HepG2 (cell line): ENCODE data around the gene LZTR1. TPM values are rescaled to one million over a fixed set of nuclear protein-coding genes. Genes with fewer than 3 reads are reported as not detected.

Experiments
- ATAC-seq: fragments of 200-7000 bp; cut with Tn5 transposase; 3 replicates; pipeline ENCODE4 v1.9.1; 2020; ENCODE audit warnings: mild to moderate bottlenecking, moderate library complexity
- BruUV-seq: library from RNA; stranded (reverse); fragments of 400-500 nt; replicated peaks from 2 replicates; lab custom pipeline; 2021; lab: Mats Ljungman, UMichigan
- CTCF ChIA-PET: fragments of 300-600 bp; formaldehyde crosslinking; extraction: SDS; loops from one replicate; lab custom pipeline; 2021; ENCODE audit warnings: low total read pairs, inconsistent platforms, low intra/inter-chr PET ratio; lab: Yijun Ruan, JAX
- POLR2A ChIA-PET: fragments of 350-600 bp; sonication (Branson Sonifier 250); formaldehyde crosslinking; loops from one replicate; lab custom pipeline; 2020; ENCODE audit warnings: antibody characterized with exemption, inconsistent platforms; lab: Yijun Ruan, JAX
- DNase-seq: peaks from one replicate; pipeline ENCODE4 v3.0.0-alpha.2; 2015; ENCODE audit warnings: low spot score
- FAIRE-seq: peaks from 3 replicates; lab custom pipeline; 2011; peaks lifted over from hg19 to GRCh38; lab: Jason Lieb, UNC
- H2AFZ ChIP-seq: one replicate; pipeline ENCODE4 v1.6.1; 2011; ENCODE audit warnings: low read length, inconsistent platforms
- H3K27ac ChIP-seq: fragments of 300-600 bp; 3 replicates; pipeline ENCODE4 v1.8.0; 2011; ENCODE audit warnings: mixed run types, mild to moderate bottlenecking, mixed read lengths, low read length, inconsistent platforms; ENCODE audit not compliant: insufficient read depth; ENCODE audit errors: extremely low read length
- H3K27me3 ChIP-seq, 2 experiments: fragments of 200-600 bp in 1 of 2; 2 replicates in 1 of 2; 3 replicates in 1 of 2; pipeline versions ENCODE4 v1.6.0 to v1.8.0; 2011; ENCODE audit warnings: low read length in 2 of 2, mild to moderate bottlenecking in 2 of 2, moderate library complexity in 2 of 2, inconsistent platforms in 1 of 2; ENCODE audit not compliant: insufficient read depth in 2 of 2, control insufficient read depth in 1 of 2
- H3K36me3 ChIP-seq, 2 experiments: fragments of 200-600 bp in 1 of 2; replicated peaks in 1 of 2; 2 replicates in 1 of 2; 3 replicates in 1 of 2; pipeline versions ENCODE4 v1.5.1 to v1.8.0; 2011; ENCODE audit warnings: low read length in 2 of 2, inconsistent platforms in 1 of 2; ENCODE audit not compliant: insufficient read depth in 2 of 2, control insufficient read depth in 1 of 2
- H3K4me1 ChIP-seq: 2 replicates; pipeline ENCODE4 v1.5.1; 2012; ENCODE audit warnings: low read length, inconsistent platforms; ENCODE audit not compliant: insufficient read depth
- H3K4me2 ChIP-seq: 2 replicates; pipeline ENCODE4 v1.6.0; 2011; ENCODE audit warnings: low read depth, low read length, inconsistent platforms
- H3K4me3 ChIP-seq, 3 experiments: fragments of 200-600 bp in 1 of 3; sonication (generic), shearing (Covaris generic) in 1 of 3; replicated peaks in 1 of 3; 2 replicates each; pipeline ENCODE4 v1.5.1; 2011 to 2016; ENCODE audit warnings: low read length in 3 of 3, inconsistent platforms in 2 of 3, low read depth in 2 of 3, mild to moderate bottlenecking in 2 of 3, control low read depth in 1 of 3, mixed read lengths in 1 of 3; ENCODE audit not compliant: insufficient read depth in 1 of 3
- H3K79me2 ChIP-seq: one replicate; pipeline ENCODE4 v1.6.1; 2011; ENCODE audit warnings: low read length, inconsistent platforms; ENCODE audit not compliant: insufficient read depth
- H3K9ac ChIP-seq: 2 replicates; pipeline ENCODE4 v1.6.0; 2011; ENCODE audit warnings: mild to moderate bottlenecking, low read depth, low read length, inconsistent platforms; ENCODE audit not compliant: insufficient read depth
- H3K9me3 ChIP-seq: 2 replicates; pipeline ENCODE4 v1.5.1; 2012; ENCODE audit warnings: mild to moderate bottlenecking, low read length
- H4K20me1 ChIP-seq: 2 replicates; pipeline ENCODE4 v1.6.0; 2011; ENCODE audit warnings: inconsistent platforms, mild to moderate bottlenecking, low read length, moderate library complexity; ENCODE audit not compliant: insufficient read depth
- AHR ChIP-seq: IDR thresholded peaks from 2 replicates; pipeline ENCODE4 v1.6.1; 2018; ENCODE audit warnings: missing genetic modification reagents, missing compliant biosample characterization
- BCLAF1 ChIP-seq: fragments of 450-650 bp; IDR thresholded peaks from 2 replicates; pipeline ENCODE4 v1.6.1; 2017; ENCODE audit warnings: mild to moderate bottlenecking
- DNMT1 ChIP-seq: sonication (generic); formaldehyde crosslinking; IDR thresholded peaks from 2 replicates; pipeline ENCODE4 v1.5.1; 2020; ENCODE audit warnings: mild to moderate bottlenecking, missing genetic modification reagents
- HDAC6 ChIP-seq: fragments of 200-600 bp; sonication (generic); IDR thresholded peaks from 2 replicates; pipeline ENCODE4 v1.7.0; 2017; ENCODE audit warnings: mild to moderate bottlenecking, antibody characterized with exemption, low read length, low read depth
- IKZF1 ChIP-seq: fragments of 450-650 bp; IDR thresholded peaks from 2 replicates; pipeline ENCODE4 v1.7.1; 2016
- PHF20 ChIP-seq: sonication (generic); formaldehyde crosslinking; IDR thresholded peaks from 2 replicates; pipeline ENCODE4 v1.5.0; 2020; ENCODE audit warnings: mild to moderate bottlenecking, missing genetic modification reagents
- PLSCR1 ChIP-seq: sonication (generic); formaldehyde crosslinking; IDR thresholded peaks from 2 replicates; pipeline ENCODE4 v1.5.0; 2020; ENCODE audit warnings: missing genetic modification reagents, mild to moderate bottlenecking, borderline replicate concordance
- TBP ChIP-seq: sonication (generic); formaldehyde crosslinking; IDR thresholded peaks from 2 replicates; pipeline ENCODE4 v1.5.0; 2020; ENCODE audit warnings: missing genetic modification reagents
- ZFP41 ChIP-seq: sonication (generic); formaldehyde crosslinking; IDR thresholded peaks from 2 replicates; pipeline ENCODE4 v1.4.0; 2020; ENCODE audit warnings: mild to moderate bottlenecking, missing genetic modification reagents, borderline replicate concordance
- WGBS: methylation state at CpG from one replicate; pipeline ENCODE4 v1.1.6; 2017; ENCODE audit warnings: low lambda C conversion rate; 5-methylcytosine and 5-hydroxymethylcytosine counted together
- in situ Hi-C: cut with HindIII; loops from 2 replicates; pipeline ENCODE4 v1.10.0; 2017; ENCODE audit warnings: low pct_unique_long_range_greater_than_20kb; ENCODE audit not compliant: extremely low pct_ligation_motif_present
- intact Hi-C: fragments of 100-400 bp; cut with micrococcal nuclease; formaldehyde crosslinking; loops from one replicate; pipeline ENCODE4 v1.10.0; 2022; ENCODE audit not compliant: unreplicated experiment
- polyA plus RNA-seq, 8 experiments: library from polyadenylated mRNA; depleted of rRNA in 3 of 8; stranded (reverse) in 7 of 8; unstranded in 1 of 8; fragments of >200 nt; fragmentation: Illumina TruSeq in 4 of 8; extraction: Trizol in 4 of 8; gene quantifications; 2 replicates each; pipeline versions ENCODE4 v1.2.1 to v1.2.3, GENCODE V29; 2011 to 2016; ENCODE audit warnings: low read depth in 4 of 8, missing spikeins in 1 of 8, mixed read lengths in 1 of 8; ENCODE audit not compliant: insufficient read depth in 1 of 8
- total RNA-seq, 5 experiments: library from RNA; depleted of rRNA; stranded (reverse); fragments of >200 nt; fragmentation: Illumina TruSeq; extraction: Trizol; gene quantifications; 2 replicates each; pipeline ENCODE4 v1.2.3, GENCODE V29; 2016; ENCODE audit warnings: low read depth in 1 of 5

Gene LZTR1
- total and polyA plus RNA-seq, 2 of the 13 experiments (the other 11 are each of a cell fraction or from before 2014, with no cell fraction given), result 21.8 to 22.4 TPM

- FAIRE-seq, result no peak
- H4K20me1 ChIP-seq, result no peaks in the 10 kb centered on the region
These were observed 51.8 kb downstream of the LZTR1 start for GRCh38 chr22:21033895-21034294.

More at GRCh38 chr22:21033895-21034294, 51.8 kb downstream of the LZTR1 start:
- H3K79me2 ChIP-seq, result no peaks in the 10 kb centered on the region
- H2AFZ ChIP-seq, result no peak overlapping the region
- ATAC-seq, result no peak
- intact Hi-C loops (no loop called here), in situ Hi-C loops (no loop called here)
- WGBS, result 37% methylated on average over 3 of the region's 3 CpGs
- H3K27me3 ChIP-seq, result peaks cover 12 to 40% of the 10 kb centered on the region in 2 experiments
- H3K36me3 ChIP-seq, result no peaks in the 10 kb centered on the region
- H3K9me3 ChIP-seq, result no peaks in the 10 kb centered on the region
- no peak overlapping the region for H3K27ac ChIP-seq
- DNase-seq, result no peak
- no peak overlapping the region for H3K4me3 ChIP-seq
- ChIA-PET CTCF (no interaction called here), POLR2A (no interaction called here)
- BruUV-seq, result no TSS peak
- H3K4me2 ChIP-seq, result no peak overlapping the region
- no peak overlapping the region for H3K9ac ChIP-seq
- TF ChIP-seq AHR (CRISPR knock-in tag) (no peak), PHF20 (no peak), ZFP41 (CRISPR knock-in tag) (no peak), PLSCR1 (CRISPR knock-in tag) (no peak), DNMT1 (CRISPR knock-in tag) (no peak), BCLAF1 (no peak), HDAC6 (no peak), IKZF1 (no peak), TBP (CRISPR knock-in tag) (no peak)
- TF ChIP-seq, all 625 proteins: peak for 0
- H3K4me1 ChIP-seq, result no peaks in the 10 kb centered on the region
